MCF 10A (cell line): ENCODE results near the gene CD37. TPM values are rescaled to one million over a fixed set of nuclear protein-coding genes. Genes with fewer than 3 reads are reported as not detected.

Experiments
- BruUV-seq: library from RNA; stranded (reverse); fragments of 400-500 nt; replicated peaks from 2 replicates; lab custom pipeline; 2021; lab: Mats Ljungman, UMichigan
- CTCF ChIA-PET: fragments of 300-600 bp; sonication (Branson Sonifier 250); formaldehyde crosslinking; extraction: SDS; loops from one replicate; lab custom pipeline; 2021; ENCODE audit warnings: antibody characterized with exemption, inconsistent platforms; lab: Yijun Ruan, JAX
- POLR2A ChIA-PET: fragments of 300-600, 350-650 bp; sonication (Branson Sonifier 250); formaldehyde crosslinking; extraction: SDS; loops from one replicate; lab custom pipeline; 2020; ENCODE audit warnings: antibody characterized with exemption, inconsistent platforms; lab: Yijun Ruan, JAX
- DNase-seq: peaks from one replicate; pipeline ENCODE4 v3.0.0-alpha.2; 2018; ENCODE audit not compliant: unreplicated experiment
- H3K27ac Mint-ChIP-seq: one replicate; pipeline ENCODE4 v1.8.0; 2022; ENCODE audit warnings: mild to moderate bottlenecking, low read depth, mixed read lengths; ENCODE audit not compliant: unreplicated experiment
- H3K27me3 Mint-ChIP-seq: one replicate; pipeline ENCODE4 v1.8.0; 2022; ENCODE audit warnings: mixed read lengths; ENCODE audit not compliant: insufficient read depth, unreplicated experiment
- H3K36me3 Mint-ChIP-seq: one replicate; pipeline ENCODE4 v1.8.0; 2022; ENCODE audit warnings: mild to moderate bottlenecking, moderate library complexity, mixed read lengths; ENCODE audit not compliant: insufficient read depth, unreplicated experiment
- H3K4me1 Mint-ChIP-seq: one replicate; pipeline ENCODE4 v1.8.0; 2022; ENCODE audit warnings: mixed read lengths; ENCODE audit not compliant: insufficient read depth, unreplicated experiment
- H3K4me3 Mint-ChIP-seq: one replicate; pipeline ENCODE4 v1.8.0; 2022; ENCODE audit warnings: mild to moderate bottlenecking, moderate library complexity, mixed read lengths; ENCODE audit not compliant: unreplicated experiment
- H3K9me3 Mint-ChIP-seq: one replicate; pipeline ENCODE4 v1.8.0; 2022; ENCODE audit warnings: mixed read lengths; ENCODE audit not compliant: unreplicated experiment
- intact Hi-C: fragments of 100-400 bp; cut with micrococcal nuclease; formaldehyde crosslinking; loops from 2 replicates; pipeline ENCODE4 v1.14.1; 2022
- total RNA-seq: library from RNA; stranded (reverse); gene quantifications from 2 replicates; pipeline ENCODE4 v1.2.3, GENCODE V29; 2022
- TF ChIP-seq, protein P1 (sequence below): fragments of 200-600 bp; IDR thresholded peaks from one replicate; pipeline ENCODE4 v1.8.0; 2022; ENCODE audit warnings: antibody characterized with exemption, mild to moderate bottlenecking; ENCODE audit not compliant: unreplicated experiment

Gene CD37
- total RNA-seq, 1 experiment from 2014 or later: not detected

DNA sequence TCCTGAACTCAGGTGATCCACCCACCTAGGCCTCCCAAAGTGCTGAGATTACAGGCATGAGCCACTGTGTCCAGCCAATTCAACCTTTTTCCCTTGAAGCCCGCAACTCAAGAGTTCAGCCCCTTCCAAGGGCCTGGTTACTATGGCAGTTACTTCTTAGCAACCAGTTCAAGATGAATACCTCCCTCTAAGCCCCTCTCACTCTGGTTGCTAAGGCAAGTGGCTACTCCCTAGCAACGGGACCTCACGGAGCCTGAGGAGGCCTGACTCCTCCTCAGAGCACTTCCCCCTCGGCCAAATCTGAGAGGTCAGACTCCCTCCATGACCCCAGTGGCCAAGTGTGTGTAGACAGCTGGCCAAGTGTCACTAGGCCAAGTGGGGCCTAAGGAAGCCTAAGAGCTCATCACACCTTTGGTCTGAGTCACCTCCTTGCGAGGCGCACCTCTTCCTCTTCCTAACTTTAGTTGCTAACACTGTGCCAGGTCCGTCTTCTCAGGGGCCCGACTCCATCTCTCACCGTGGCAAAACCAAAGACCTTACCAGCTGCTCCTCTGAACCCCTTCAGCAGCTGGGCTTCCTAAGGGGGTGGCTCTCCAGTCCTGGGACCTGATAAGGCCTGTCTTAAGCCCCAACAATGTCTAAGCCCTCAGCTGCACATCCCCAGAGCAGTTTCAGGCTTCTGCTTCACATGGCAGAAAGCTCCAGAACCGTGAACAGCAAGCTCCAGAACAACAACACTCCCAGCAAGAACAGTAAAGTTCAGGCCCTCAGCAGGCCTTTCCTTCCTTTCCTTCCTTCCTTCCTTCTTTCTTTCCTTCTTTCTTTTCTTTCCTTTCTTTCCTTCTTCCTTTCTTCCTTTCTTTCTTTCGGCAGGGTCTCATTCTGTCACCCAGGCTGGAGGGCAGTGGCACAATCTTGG lies 9.6 kb downstream of the CD37 start:
- DNase-seq: no peak
- CTCF ChIA-PET: interaction anchor here (0.5 to 0.7 kb wide), 3 partner anchors 19 to 269 kb away, joined by 3 read pairs; no protein-coding TSS in a partner anchor
- H3K27me3 Mint-ChIP-seq: no peaks in the 10 kb centered on the region
- POLR2A ChIA-PET: interaction anchor here (0.6 to 0.8 kb wide), 2 partner anchors 18 to 119 kb away, joined by 3 to 4 read pairs; partner anchors contain the start of gene DKKL1
- intact Hi-C loops: no loop called here
- H3K4me1 Mint-ChIP-seq: no peaks in the 10 kb centered on the region
- H3K36me3 Mint-ChIP-seq: no peaks in the 10 kb centered on the region
- H3K9me3 Mint-ChIP-seq: no peaks in the 10 kb centered on the region
- TF ChIP-seq, protein P1, sequence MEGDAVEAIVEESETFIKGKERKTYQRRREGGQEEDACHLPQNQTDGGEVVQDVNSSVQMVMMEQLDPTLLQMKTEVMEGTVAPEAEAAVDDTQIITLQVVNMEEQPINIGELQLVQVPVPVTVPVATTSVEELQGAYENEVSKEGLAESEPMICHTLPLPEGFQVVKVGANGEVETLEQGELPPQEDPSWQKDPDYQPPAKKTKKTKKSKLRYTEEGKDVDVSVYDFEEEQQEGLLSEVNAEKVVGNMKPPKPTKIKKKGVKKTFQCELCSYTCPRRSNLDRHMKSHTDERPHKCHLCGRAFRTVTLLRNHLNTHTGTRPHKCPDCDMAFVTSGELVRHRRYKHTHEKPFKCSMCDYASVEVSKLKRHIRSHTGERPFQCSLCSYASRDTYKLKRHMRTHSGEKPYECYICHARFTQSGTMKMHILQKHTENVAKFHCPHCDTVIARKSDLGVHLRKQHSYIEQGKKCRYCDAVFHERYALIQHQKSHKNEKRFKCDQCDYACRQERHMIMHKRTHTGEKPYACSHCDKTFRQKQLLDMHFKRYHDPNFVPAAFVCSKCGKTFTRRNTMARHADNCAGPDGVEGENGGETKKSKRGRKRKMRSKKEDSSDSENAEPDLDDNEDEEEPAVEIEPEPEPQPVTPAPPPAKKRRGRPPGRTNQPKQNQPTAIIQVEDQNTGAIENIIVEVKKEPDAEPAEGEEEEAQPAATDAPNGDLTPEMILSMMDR: no peak
- H3K27ac Mint-ChIP-seq: no peak overlapping the region
- no peak overlapping the region for H3K4me3 Mint-ChIP-seq
- no TSS peak for BruUV-seq

DNA sequence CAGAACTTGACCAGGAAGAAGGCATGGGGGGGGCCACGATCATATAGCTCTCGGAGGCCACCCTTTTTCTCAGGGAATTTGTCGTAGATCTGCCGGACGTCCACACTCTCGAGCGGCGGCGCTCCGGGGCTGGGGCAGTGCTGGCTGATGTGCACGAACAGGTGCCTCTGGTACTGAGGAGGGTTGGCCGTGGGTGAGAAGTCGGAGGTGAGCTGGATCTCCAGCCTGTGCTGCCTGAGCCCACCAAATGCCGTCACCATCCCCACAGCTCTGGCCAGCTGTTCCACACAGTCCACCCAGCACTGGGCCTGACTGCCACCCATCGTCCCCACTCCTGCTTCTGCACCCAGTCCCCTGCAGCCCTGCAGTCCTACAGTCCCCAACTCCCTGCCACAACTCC lies 12.0 kb downstream of the CD37 start:
- POLR2A ChIA-PET: no interaction called here
- Mint-ChIP-seq H3K36me3 (no peaks in the 10 kb centered on the region), H3K27ac (no peak overlapping the region), H3K9me3 (no peaks in the 10 kb centered on the region), H3K4me1 (no peaks in the 10 kb centered on the region), H3K4me3 (no peak overlapping the region), H3K27me3 (no peaks in the 10 kb centered on the region)
- no peak for DNase-seq
- CTCF ChIA-PET: no interaction called here
- TF ChIP-seq, protein P1: no peak
- intact Hi-C loops: no loop called here
- no TSS peak for BruUV-seq

DNA sequence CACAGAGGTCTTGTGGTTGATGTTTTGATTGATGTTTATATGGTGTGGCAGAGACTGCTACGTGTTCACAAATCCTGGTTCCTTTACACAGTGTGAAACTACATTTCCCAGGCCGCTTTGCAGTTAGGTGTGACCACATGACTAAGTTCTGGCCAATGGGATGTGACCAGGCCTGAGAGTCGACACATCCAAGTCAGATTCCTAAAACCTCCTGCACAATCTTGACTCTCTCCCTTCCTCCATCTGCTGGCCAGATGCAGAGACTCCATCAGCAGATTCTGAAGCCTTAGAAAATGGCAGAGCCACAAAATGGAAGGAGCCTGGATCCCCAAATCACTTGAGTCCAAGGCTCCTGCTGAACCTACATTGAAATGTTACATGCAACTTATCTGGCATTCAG lies 12.6 kb downstream of the CD37 start:
- ChIA-PET CTCF (interaction anchor here (1.9 kb wide), 1 partner anchor 122 kb away, joined by 8 read pairs; no protein-coding TSS in a partner anchor), POLR2A (interaction anchor here (1.2 kb wide), 1 partner anchor 15 kb away, joined by 5 read pairs; the partner anchor contains the start of genes DKKL1 and TEAD2)
- DNase-seq: peak; percentile 58
- H3K27me3 Mint-ChIP-seq: no peaks in the 10 kb centered on the region
- TF ChIP-seq, protein P1: no peak
- H3K9me3 Mint-ChIP-seq: no peaks in the 10 kb centered on the region
- BruUV-seq: no TSS peak
- H3K27ac Mint-ChIP-seq: no peak overlapping the region
- intact Hi-C loops: no loop called here
- no peaks in the 10 kb centered on the region for H3K36me3 Mint-ChIP-seq
- H3K4me1 Mint-ChIP-seq: no peaks in the 10 kb centered on the region
- no peak overlapping the region for H3K4me3 Mint-ChIP-seq
